Stomach (tissue), 19 donors: ENCODE results near the gene CD3G. TPM values are rescaled to one million over a fixed set of nuclear protein-coding genes. Genes with fewer than 3 reads are reported as not detected.

ENCODE experiments used
- DNase-seq, 2 donors: peaks; one replicate each; pipeline versions ENCODE4 v3.0.0 to v3.0.0-alpha.2; 2013 to 2019
- H3K27ac ChIP-seq, 5 donors: fragments of 200-600 bp in 4 of 5; sonication (generic) in 4 of 5; one replicate each; pipeline ENCODE4 v1.5.1; 2013 to 2019; ENCODE audit warnings: mild to moderate bottlenecking in 1 of 5, moderate library complexity in 1 of 5
- H3K27me3 ChIP-seq, 3 donors: fragments of 200-600 bp; sonication (generic); one replicate each; pipeline ENCODE4 v1.5.1; 2017 to 2019; ENCODE audit warnings: mixed run types in 1 of 3
- H3K36me3 ChIP-seq, 4 donors: fragments of 200-600 bp; sonication (generic); 1 replicate in 3 of 4; 2 replicates in 1 of 4; pipeline ENCODE4 v1.5.1; 2016 to 2019
- H3K4me1 ChIP-seq, 4 donors: fragments of 200-600 bp; sonication (generic); one replicate each; pipeline ENCODE4 v1.5.1; 2016 to 2019
- H3K4me3 ChIP-seq, 4 donors: fragments of 200-600 bp; sonication (generic) in 3 of 4; one replicate each; pipeline ENCODE4 v1.5.1; 2016 to 2019; ENCODE audit warnings: mild to moderate bottlenecking in 1 of 4
- H3K9me3 ChIP-seq, 4 donors: fragments of 200-600 bp; sonication (generic); one replicate each; pipeline ENCODE4 v1.5.1; 2016 to 2019
- CTCF ChIP-seq, 7 experiments: fragments of 450-650 bp in 4 of 7; fragments of 200-600 bp in 3 of 7; sonication (generic) in 3 of 7; IDR thresholded peaks; one replicate each; pipeline ENCODE4 v1.5.1; 2016 to 2019; ENCODE audit warnings: antibody characterized with exemption in 7 of 7, control low read depth in 2 of 7, mild to moderate bottlenecking in 1 of 7
- EP300 ChIP-seq: sonication (generic); formaldehyde crosslinking; IDR thresholded peaks from one replicate; pipeline ENCODE4 v1.6.1; 2017; ENCODE audit warnings: antibody characterized with exemption
- POLR2A ChIP-seq, 4 donors: fragments of 450-650 bp; IDR thresholded peaks; one replicate each; pipeline ENCODE4 v1.6.1; 2016; ENCODE audit warnings: antibody characterized with exemption in 4 of 4, control low read depth in 2 of 4, mild to moderate bottlenecking in 1 of 4, moderate library complexity in 1 of 4
- POLR2AphosphoS5 ChIP-seq, 3 donors: sonication (generic); formaldehyde crosslinking; IDR thresholded peaks; one replicate each; pipeline ENCODE4 v1.6.1; 2016; ENCODE audit warnings: antibody characterized with exemption in 3 of 3
- WGBS, 5 donors: extraction: QIAGEN DNeasy Blood & Tissue Kit in 3 of 5; methylation state at CpG; one replicate each; pipeline versions ENCODE4 v1.1.5 to v1.1.7; 2013 to 2018; 5-methylcytosine and 5-hydroxymethylcytosine counted together
- intact Hi-C: fragments of 100-400 bp; cut with DNase I; formaldehyde crosslinking; loops from one replicate; pipeline ENCODE4 v1.15.1; 2023; ENCODE audit warnings: low total_unique reads
- long read RNA-seq, 10 donors: transcript quantifications; one replicate each; lab custom pipeline, GENCODE V29; 2026
- polyA plus RNA-seq, 3 donors: library from polyadenylated mRNA; stranded (reverse); fragments of 200-250 nt; gene quantifications; one replicate each; pipeline ENCODE4 v1.2.3, GENCODE V29; 2013
- total RNA-seq, 5 donors: library from RNA; depleted of rRNA; stranded (reverse); fragments of >200 nt; gene quantifications; one replicate each; pipeline versions ENCODE4 v1.1.0 to v1.2.3, GENCODE V29; 2014 to 2016
- donor health status: healthy with polysubstance abuse.
- donor health status: Bipolar disorder and iron deficiency.
- donor health status: healthy.

CD3G gene
- total RNA-seq (1 to 10 TPM in 3 of 5 donors, not detected in 2; 1.2 to 9.5 (median 4.2) TPM), polyA plus RNA-seq (under 1 TPM in 2 of 3 donors, not detected in 1; 0.18 to 0.76 TPM)
- long read RNA-seq, donor 1, partial matches to known transcripts = 6 of 9 reads
- long read RNA-seq, donor 1, other reads (novel, unspliced or antisense) = 0 of 9 reads
- long read RNA-seq, donor 2, partial matches to known transcripts = 0 of 1 reads
- long read RNA-seq, donor 2, other reads (novel, unspliced or antisense) = 0 of 1 reads
- long read RNA-seq, donor 3 = 0 reads
- long read RNA-seq, donor 4, partial matches to known transcripts = 0 of 1 reads
- long read RNA-seq, donor 4, other reads (novel, unspliced or antisense) = 0 of 1 reads
- long read RNA-seq, donor 5 = 0 reads
- long read RNA-seq, donor 6 = 0 reads
- long read RNA-seq, donor 7, partial matches to known transcripts = 0 of 3 reads
- long read RNA-seq, donor 7, other reads (novel, unspliced or antisense) = 0 of 3 reads
- long read RNA-seq, donor 8, partial matches to known transcripts = 0 of 2 reads
- long read RNA-seq, donor 8, other reads (novel, unspliced or antisense) = 0 of 2 reads
- long read RNA-seq, donor 9 = 0 reads
- long read RNA-seq, donor 10, partial matches to known transcripts = 0 of 1 reads
- long read RNA-seq, donor 10, other reads (novel, unspliced or antisense) = 0 of 1 reads

GRCh38 chr11:118343981-118344515, at the start of gene CD3G:
CD3G (plus strand) TSS chr11:118344344; CDS start chr11:118344424, 80 bp downstream.
- TF ChIP-seq EP300 (no peak), POLR2AphosphoS5 (IDR thresholded peaks at IDR 0.05) (no peak), POLR2A (IDR thresholded peaks at IDR 0.05) (no peak), CTCF (IDR thresholded peaks at IDR 0.05) (no peak)
- 61 to 74% (median 69%) methylated on average over 6 of the region's 6 CpGs for WGBS, 5 donors
- Histone ChIP-seq H3K27me3 (peaks cover 0 to 23% (median 8%) of the 10 kb centered on the region in 3 donors), H3K4me3 (peak within 1 kb of the TSS; percentile 1 to 26 (median 8)), H3K9me3 (no peaks in the 10 kb centered on the region), H3K27ac (peak within 1 kb of the TSS in 3 of 5 donors; percentile 25 to 54 (median 42)), H3K4me1 (no peaks in the 10 kb centered on the region), H3K36me3 (no peaks in the 10 kb centered on the region)
- DNase-seq = peak; percentile 26 to 54
- intact Hi-C loops = no loop called here

- H3K27ac ChIP-seq = no peak overlapping the region
- H3K4me1 ChIP-seq = peaks cover 0 to 14% (median 3%) of the 10 kb centered on the region in 4 donors
- no peaks in the 10 kb centered on the region for H3K9me3 ChIP-seq
- 56 to 77% (median 69%) methylated on average over 5 of the region's 5 CpGs for WGBS, 5 donors
- H3K36me3 ChIP-seq = no peaks in the 10 kb centered on the region
- TF ChIP-seq POLR2A (IDR thresholded peaks at IDR 0.05) = no peak
- TF ChIP-seq CTCF (IDR thresholded peaks at IDR 0.05) = no peak
- TF ChIP-seq EP300 = no peak
- TF ChIP-seq POLR2AphosphoS5 (IDR thresholded peaks at IDR 0.05) = no peak
- no peak overlapping the region for H3K4me3 ChIP-seq
- peaks cover 0 to 13% (median 0%) of the 10 kb centered on the region in 3 donors for H3K27me3 ChIP-seq
- DNase-seq = no peak
- intact Hi-C loops = loop anchor here (10.0 kb wide), 1 partner anchor 100 kb away; no protein-coding TSS in a partner anchor
Measured at GRCh38 chr11:118295199-118295598, 48.9 kb upstream of the CD3G start.

GRCh38 chr11:118295815-118296454, 48.2 kb upstream of the CD3G start:
- H3K27ac ChIP-seq = no peak overlapping the region
- no peaks in the 10 kb centered on the region for H3K36me3 ChIP-seq
- WGBS, 5 donors = 32 to 57% (median 44%) methylated on average over 3 of the region's 3 CpGs
- peaks cover 0 to 9% (median 1%) of the 10 kb centered on the region in 4 donors for H3K4me1 ChIP-seq
- H3K4me3 ChIP-seq = no peak overlapping the region
- intact Hi-C loops = loop anchor here (10.0 kb wide), 1 partner anchor 101 kb away; no protein-coding TSS in a partner anchor
- DNase-seq = peak; percentile 55 to 72
- H3K9me3 ChIP-seq = no peaks in the 10 kb centered on the region
- no peak for TF ChIP-seq POLR2A (IDR thresholded peaks at IDR 0.05)
- TF ChIP-seq POLR2AphosphoS5 (IDR thresholded peaks at IDR 0.05) = peak in 1 of 3 donors; percentile 14
- TF ChIP-seq CTCF (IDR thresholded peaks at IDR 0.05) = peak in 5 of 7 experiments; percentile 28 to 60 (median 55)
- no peak for TF ChIP-seq EP300
- peaks cover 0 to 13% (median 0%) of the 10 kb centered on the region in 3 donors for H3K27me3 ChIP-seq
